Loucy (cell line): Measurements from ENCODE around the gene CRTC1.

ENCODE experiments used
- H2AFZ ChIP-seq: fragments of 200-600 bp; sonication (generic); 2 replicates; pipeline ENCODE4 v1.6.0; 2016; ENCODE audit warnings: antibody characterized with exemption, mild to moderate bottlenecking, low read length, moderate library complexity
- H3F3A ChIP-seq: fragments of 200-600 bp; 2 replicates; pipeline ENCODE4 v1.6.0; 2016; ENCODE audit warnings: antibody characterized with exemption, low read depth, mild to moderate bottlenecking
- H3K27me3 ChIP-seq: fragments of 200-600 bp; sonication (generic); 2 replicates; pipeline ENCODE4 v1.6.1; 2014; ENCODE audit warnings: low read length, mild to moderate bottlenecking; ENCODE audit not compliant: insufficient read depth, poor library complexity, severe bottlenecking
- H3K36me3 ChIP-seq: fragments of 200-600 bp; sonication (generic); 2 replicates; pipeline ENCODE4 v1.6.1; 2016; ENCODE audit warnings: low read length; ENCODE audit not compliant: insufficient read depth
- H3K4me1 ChIP-seq: fragments of 200-600 bp; sonication (generic); 2 replicates; pipeline ENCODE4 v1.5.1; 2014; ENCODE audit warnings: low read length, mild to moderate bottlenecking; ENCODE audit not compliant: insufficient read depth, poor library complexity, severe bottlenecking
- H3K4me2 ChIP-seq: fragments of 200-600 bp; sonication (generic); 2 replicates; pipeline ENCODE4 v1.6.0; 2014; ENCODE audit warnings: antibody characterized with exemption, low read length, low read depth, mild to moderate bottlenecking; ENCODE audit not compliant: poor library complexity, severe bottlenecking
- H3K4me3 ChIP-seq: fragments of 200-600 bp; sonication (generic); 2 replicates; pipeline ENCODE4 v1.5.1; 2014; ENCODE audit warnings: low read length, mild to moderate bottlenecking, mixed read lengths; ENCODE audit not compliant: poor library complexity, severe bottlenecking
- H3K79me2 ChIP-seq: fragments of 200-600 bp; sonication (generic); 2 replicates; pipeline ENCODE4 v1.6.1; 2014; ENCODE audit warnings: low read length; ENCODE audit not compliant: insufficient read depth
- H3K9ac ChIP-seq: fragments of 200-600 bp; sonication (generic); 2 replicates; pipeline ENCODE4 v1.6.0; 2014; ENCODE audit warnings: mild to moderate bottlenecking, low read depth, low read length, moderate library complexity; ENCODE audit not compliant: poor library complexity, severe bottlenecking
- H3K9me2 ChIP-seq: fragments of 200-600 bp; sonication (generic); replicated peaks from 2 replicates; pipeline ENCODE4 v1.6.1; 2016; ENCODE audit warnings: low read depth, low read length, mixed read lengths
- H3K9me3 ChIP-seq: fragments of 200-600 bp; sonication (generic); 2 replicates; pipeline ENCODE4 v1.6.1; 2014; ENCODE audit warnings: mild to moderate bottlenecking, antibody characterized with exemption, low read length, low read depth; ENCODE audit not compliant: insufficient read depth
- H4K20me1 ChIP-seq: fragments of 200-600 bp; sonication (generic); 2 replicates; pipeline ENCODE4 v1.6.0; 2014; ENCODE audit warnings: antibody characterized with exemption, low read length, mild to moderate bottlenecking; ENCODE audit not compliant: insufficient read depth, poor library complexity, severe bottlenecking
- CTCF ChIP-seq: fragments of 200-600 bp; sonication (generic); conservative IDR thresholded peaks from 2 replicates; pipeline ENCODE4 v1.5.1; 2014; ENCODE audit warnings: mild to moderate bottlenecking, antibody characterized with exemption, low read length
- EZH2phosphoT487 ChIP-seq: fragments of 200-600 bp; IDR thresholded peaks from 2 replicates; pipeline ENCODE4 v1.6.1; 2018; ENCODE audit warnings: antibody characterized with exemption, mild to moderate bottlenecking, moderate library complexity, borderline replicate concordance

The CRTC1 gene

GRCh38 chr19:18802354-18802753 is 118.9 kb downstream of the CRTC1 start:
- no peak overlapping the region for H3K9ac ChIP-seq
- H3K27me3 ChIP-seq: no peaks in the 10 kb centered on the region
- H3K79me2 ChIP-seq: no peaks in the 10 kb centered on the region
- no peaks in the 10 kb centered on the region for H4K20me1 ChIP-seq
- no peak overlapping the region for H2AFZ ChIP-seq
- no peak for TF ChIP-seq EZH2phosphoT487
- TF ChIP-seq CTCF: no peak
- H3K9me2 ChIP-seq: no peaks in the 10 kb centered on the region
- no peak overlapping the region for H3K4me2 ChIP-seq
- no peak overlapping the region for H3K4me3 ChIP-seq
- H3F3A ChIP-seq: no peaks in the 10 kb centered on the region
- H3K9me3 ChIP-seq: no peaks in the 10 kb centered on the region
- no peaks in the 10 kb centered on the region for H3K36me3 ChIP-seq
- H3K4me1 ChIP-seq: no peaks in the 10 kb centered on the region

- Histone ChIP-seq H3K36me3 (no peaks in the 10 kb centered on the region), H2AFZ (no peak overlapping the region), H3K79me2 (no peaks in the 10 kb centered on the region), H3K4me3 (no peak overlapping the region), H3K4me1 (no peaks in the 10 kb centered on the region), H3K4me2 (no peak overlapping the region), H4K20me1 (no peaks in the 10 kb centered on the region), H3K27me3 (no peaks in the 10 kb centered on the region), H3K9me2 (no peaks in the 10 kb centered on the region), H3K9ac (no peak overlapping the region), H3F3A (no peaks in the 10 kb centered on the region), H3K9me3 (no peaks in the 10 kb centered on the region)
- TF ChIP-seq EZH2phosphoT487 (no peak), CTCF (no peak)
Measured at GRCh38 chr19:18803550-18804138, 120.2 kb downstream of the CRTC1 start.

- Histone ChIP-seq H3K4me3 (no peak overlapping the region), H3K9me2 (no peaks in the 10 kb centered on the region), H3K4me1 (no peaks in the 10 kb centered on the region), H3K79me2 (no peaks in the 10 kb centered on the region), H3K27me3 (no peaks in the 10 kb centered on the region), H4K20me1 (no peaks in the 10 kb centered on the region), H3K9me3 (no peaks in the 10 kb centered on the region), H3K36me3 (no peaks in the 10 kb centered on the region), H3K9ac (no peak overlapping the region), H3K4me2 (no peak overlapping the region), H2AFZ (no peak overlapping the region), H3F3A (no peaks in the 10 kb centered on the region)
- TF ChIP-seq CTCF: no peak
- no peak for TF ChIP-seq EZH2phosphoT487
Measured at GRCh38 chr19:18804139-18804601, 120.7 kb downstream of the CRTC1 start.
